Endodermal cell (in vitro differentiated cells): ENCODE data around the gene TRMT44. TPM values are rescaled to one million over a fixed set of nuclear protein-coding genes. Genes with fewer than 3 reads are reported as not detected.

Experiments
- DNase-seq: peaks from one replicate; pipeline ENCODE4 v3.0.0-alpha.2; 2017
- H3K27ac ChIP-seq: 2 replicates; pipeline ENCODE4 v1.5.1; 2013; ENCODE audit warnings: mild to moderate bottlenecking, low read depth, low read length, moderate library complexity
- H3K27me3 ChIP-seq: 2 replicates; pipeline ENCODE4 v1.6.1; 2013; ENCODE audit warnings: mild to moderate bottlenecking, low read length, moderate library complexity; ENCODE audit not compliant: insufficient read depth, control insufficient read depth, poor library complexity, severe bottlenecking
- H3K36me3 ChIP-seq: 2 replicates; pipeline ENCODE4 v1.7.0; 2013; ENCODE audit warnings: mild to moderate bottlenecking, low read length, moderate library complexity; ENCODE audit not compliant: control insufficient read depth, insufficient read depth
- H3K4me1 ChIP-seq: one replicate; pipeline ENCODE4 v1.7.0; 2013; ENCODE audit warnings: low read length; ENCODE audit not compliant: control insufficient read depth, insufficient read depth
- H3K4me3 ChIP-seq: 2 replicates; pipeline ENCODE4 v1.5.1; 2013; ENCODE audit warnings: mild to moderate bottlenecking, low read length, moderate library complexity
- H3K9ac ChIP-seq: 2 replicates; pipeline ENCODE4 v1.6.1; 2013; ENCODE audit warnings: mild to moderate bottlenecking, low read length, moderate library complexity; ENCODE audit not compliant: poor library complexity, severe bottlenecking; ENCODE audit errors: extremely low read depth
- H3K9me3 ChIP-seq: 2 replicates; pipeline ENCODE4 v1.6.1; 2013; ENCODE audit warnings: mild to moderate bottlenecking, low read length, moderate library complexity; ENCODE audit not compliant: control insufficient read depth
- H3K27ac Mint-ChIP-seq: 2 replicates; pipeline ENCODE4 v1.8.0; 2020; ENCODE audit warnings: mixed read lengths
- H3K27me3 Mint-ChIP-seq: 2 replicates; pipeline ENCODE4 v1.8.0; 2021; ENCODE audit warnings: mild to moderate bottlenecking, mixed read lengths; ENCODE audit not compliant: insufficient read depth
- H3K36me3 Mint-ChIP-seq: 2 replicates; pipeline ENCODE4 v1.8.0; 2020; ENCODE audit warnings: low read depth, mixed read lengths
- H3K4me1 Mint-ChIP-seq: 2 replicates; pipeline ENCODE4 v1.8.0; 2020; ENCODE audit warnings: mixed read lengths
- H3K4me3 Mint-ChIP-seq: 2 replicates; pipeline ENCODE4 v1.8.0; 2020; ENCODE audit warnings: mild to moderate bottlenecking, moderate library complexity, mixed read lengths
- H3K9me3 Mint-ChIP-seq: 2 replicates; pipeline ENCODE4 v1.8.0; 2020; ENCODE audit warnings: mild to moderate bottlenecking, mixed read lengths
- CTCF ChIP-seq: fragments of 200-600 bp; sonication (generic); conservative IDR thresholded peaks from 2 replicates; pipeline ENCODE4 v1.5.0; 2021; ENCODE audit warnings: antibody characterized with exemption, mild to moderate bottlenecking
- WGBS, 2 experiments: methylation state at CpG; one replicate each; pipeline versions ENCODE4 v1.1.5 to v1.1.7; 2013; ENCODE audit warnings: missing lambda C conversion rate in 2 of 2, mixed read lengths in 1 of 2; ENCODE audit not compliant: insufficient coverage in 1 of 2, insufficient read length in 1 of 2; 5-methylcytosine and 5-hydroxymethylcytosine counted together
- total RNA-seq, 2 donors: library from RNA; stranded (reverse); fragmentation: NEBNext Ultra II Directional in 1 of 2; extraction: Animal tissue kit (Norgen Biotek cat#: 25700) in 1 of 2; gene quantifications; 2 replicates in 1 of 2; 3 replicates in 1 of 2; pipeline ENCODE4 v1.2.1, GENCODE V29; 2021

TRMT44 gene
- total RNA-seq, 2 donors from 2014 or later: 45.9 to 114 TPM

DNA sequence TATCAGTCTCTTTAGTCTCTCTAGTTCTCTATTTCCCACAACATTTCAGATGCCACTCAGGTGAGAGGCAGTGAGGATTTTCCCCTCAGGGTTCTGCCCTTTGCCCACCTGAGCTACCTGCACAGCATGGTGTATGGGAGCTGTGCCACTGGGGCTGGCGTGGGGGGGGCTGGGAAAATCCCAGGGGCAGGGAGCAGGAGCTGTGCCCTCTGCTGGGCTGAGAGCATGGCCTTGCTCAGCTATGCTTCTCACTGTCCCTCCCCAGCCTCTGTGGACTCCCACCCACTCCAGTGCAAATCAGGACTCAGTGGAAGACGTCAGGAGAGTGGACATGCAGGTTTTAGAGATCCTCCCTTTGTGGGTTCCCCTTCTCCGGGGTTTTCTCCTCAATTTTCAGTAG is 57.2 kb downstream of the TRMT44 start:
- DNase-seq: no peak
- Mint-ChIP-seq H3K27me3 (no peaks in the 10 kb centered on the region), H3K4me3 (no peak overlapping the region), H3K27ac (no peak overlapping the region), H3K36me3 (peaks cover 18% of the 10 kb centered on the region), H3K9me3 (peaks cover 29% of the 10 kb centered on the region), H3K4me1 (peaks cover 15% of the 10 kb centered on the region)
- no peak overlapping the region for H3K27ac ChIP-seq
- no peak for TF ChIP-seq CTCF
- no peak overlapping the region for H3K9ac ChIP-seq
- 85 to 86% methylated on average over 2 to 3 of the region's 3 CpGs for WGBS, 2 experiments
- H3K4me1 ChIP-seq: no peaks in the 10 kb centered on the region
- no peaks in the 10 kb centered on the region for H3K27me3 ChIP-seq
- H3K9me3 ChIP-seq: peaks cover 40% of the 10 kb centered on the region
- peaks cover 5% of the 10 kb centered on the region for H3K36me3 ChIP-seq
- H3K4me3 ChIP-seq: no peak overlapping the region

DNA sequence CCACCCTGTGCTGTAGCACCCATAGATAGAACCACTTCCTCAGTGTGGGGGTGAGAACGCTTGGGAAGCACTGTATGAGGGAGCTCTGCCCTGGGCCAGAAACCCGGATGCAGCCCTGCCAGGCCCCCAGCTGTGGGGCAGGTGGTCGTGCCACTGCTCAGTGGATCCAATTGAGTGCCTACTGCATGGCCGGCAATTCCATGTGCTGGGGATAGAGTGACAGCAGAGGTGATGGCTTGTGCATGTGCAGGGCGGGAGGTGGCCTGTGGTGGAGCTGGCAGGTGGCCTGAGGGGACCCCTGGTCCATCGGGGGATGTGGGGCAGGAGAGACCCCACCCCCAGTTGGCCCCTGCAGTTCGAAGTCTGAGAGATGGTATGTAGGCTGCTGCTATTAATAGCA is 60.4 kb downstream of the TRMT44 start:
- 89 to 91% methylated on average over 3 to 7 of the region's 7 CpGs for WGBS, 2 experiments
- peaks cover 22% of the 10 kb centered on the region for H3K9me3 Mint-ChIP-seq
- no peak overlapping the region for H3K4me3 ChIP-seq
- H3K36me3 ChIP-seq: no peaks in the 10 kb centered on the region
- no peak overlapping the region for H3K27ac Mint-ChIP-seq
- H3K36me3 Mint-ChIP-seq: peaks cover 16% of the 10 kb centered on the region
- no peak overlapping the region for H3K9ac ChIP-seq
- no peak overlapping the region for H3K27ac ChIP-seq
- peaks cover 13% of the 10 kb centered on the region for H3K4me1 Mint-ChIP-seq
- no peaks in the 10 kb centered on the region for H3K4me1 ChIP-seq
- H3K27me3 ChIP-seq: no peaks in the 10 kb centered on the region
- no peaks in the 10 kb centered on the region for H3K27me3 Mint-ChIP-seq
- H3K4me3 Mint-ChIP-seq: no peak overlapping the region
- TF ChIP-seq CTCF: no peak
- DNase-seq: no peak
- peaks cover 27% of the 10 kb centered on the region for H3K9me3 ChIP-seq

DNA sequence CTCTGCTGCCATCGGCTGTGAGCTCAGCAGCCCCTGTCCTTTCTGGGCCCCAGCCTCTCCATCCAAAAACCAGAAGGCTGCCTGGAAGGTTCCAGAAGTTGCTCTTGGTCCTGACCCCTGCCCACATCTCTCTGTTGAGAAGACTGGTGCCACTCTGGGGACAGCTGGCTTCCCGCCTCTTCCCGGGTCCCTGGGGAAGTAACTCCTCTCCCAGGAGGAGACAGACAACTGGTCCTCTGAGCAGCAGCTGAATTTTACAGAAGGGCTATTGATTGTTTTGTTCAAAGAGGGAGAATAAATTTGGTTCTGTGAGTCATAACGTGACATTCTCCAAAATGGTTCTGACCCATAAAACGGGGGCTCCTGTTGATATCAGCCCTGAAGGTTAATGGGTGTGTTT is 61.2 kb downstream of the TRMT44 start:
- peaks cover 12% of the 10 kb centered on the region for H3K36me3 Mint-ChIP-seq

More for the DNA sequence above, 61.2 kb downstream of the TRMT44 start:
- no peak overlapping the region for H3K4me3 ChIP-seq
- Mint-ChIP-seq H3K27ac (no peak overlapping the region), H3K4me3 (no peak overlapping the region), H3K4me1 (peaks cover 17% of the 10 kb centered on the region), H3K27me3 (no peaks in the 10 kb centered on the region), H3K9me3 (peaks cover 16% of the 10 kb centered on the region)
- H3K27me3 ChIP-seq: no peaks in the 10 kb centered on the region
- TF ChIP-seq CTCF: no peak
- H3K4me1 ChIP-seq: peaks cover 5% of the 10 kb centered on the region
- peaks cover 21% of the 10 kb centered on the region for H3K9me3 ChIP-seq
- no peaks in the 10 kb centered on the region for H3K36me3 ChIP-seq
- WGBS, 2 experiments: 92 to 97% methylated on average over 4 to 5 of the region's 5 CpGs
- no peak for DNase-seq
- H3K27ac ChIP-seq: no peak overlapping the region
- no peak overlapping the region for H3K9ac ChIP-seq
